Keratinocyte (primary cell): Measurements from ENCODE around the gene ABLIM1. TPM values are rescaled to one million over a fixed set of nuclear protein-coding genes. Genes with fewer than 3 reads are reported as not detected.

ENCODE experiments used
- DNase-seq: peaks from one replicate; pipeline ENCODE4 v3.0.0-alpha.2; 2011; ENCODE audit warnings: low read depth, missing footprints, low spot score
- FAIRE-seq: peaks from 2 replicates; lab custom pipeline; 2011; peaks lifted over from hg19 to GRCh38; lab: Jason Lieb, UNC
- H2AFZ ChIP-seq: 2 replicates; pipeline ENCODE4 v1.6.0; 2012; ENCODE audit warnings: low read length, control low read depth, inconsistent platforms; ENCODE audit not compliant: control insufficient read depth
- H3K27ac ChIP-seq: 2 replicates; pipeline ENCODE4 v1.5.1; 2011; ENCODE audit warnings: low read length; ENCODE audit not compliant: control insufficient read depth, insufficient read depth
- H3K27me3 ChIP-seq: 3 replicates; pipeline ENCODE4 v1.6.0; 2011; ENCODE audit warnings: low read length; ENCODE audit not compliant: control insufficient read depth, insufficient read depth; ENCODE audit errors: extremely low read depth
- H3K36me3 ChIP-seq, 2 experiments: 2 replicates in 1 of 2; 3 replicates in 1 of 2; pipeline ENCODE4 v1.5.1; 2011; ENCODE audit warnings: low read length in 2 of 2, mild to moderate bottlenecking in 1 of 2; ENCODE audit not compliant: control insufficient read depth in 2 of 2, insufficient read depth in 2 of 2; ENCODE audit errors: extremely low read depth in 1 of 2
- H3K4me1 ChIP-seq: 3 replicates; pipeline ENCODE4 v1.5.1; 2011; ENCODE audit warnings: low read length; ENCODE audit not compliant: control insufficient read depth, insufficient read depth; ENCODE audit errors: extremely low read depth
- H3K4me2 ChIP-seq: 3 replicates; pipeline ENCODE4 v1.6.0; 2011; ENCODE audit warnings: low read depth, low read length; ENCODE audit not compliant: control insufficient read depth, insufficient read depth; ENCODE audit errors: extremely low read depth
- H3K4me3 ChIP-seq, 3 experiments: fragments of 200-600 bp in 1 of 3; sonication (generic) in 1 of 3; 2 replicates in 2 of 3; 3 replicates in 1 of 3; pipeline ENCODE4 v1.5.1; 2011 to 2016; ENCODE audit warnings: low read length in 3 of 3, mild to moderate bottlenecking in 3 of 3, control low read depth in 2 of 3, inconsistent platforms in 1 of 3, low read depth in 1 of 3, mixed read lengths in 1 of 3, mixed run types in 1 of 3, moderate library complexity in 1 of 3; ENCODE audit not compliant: control insufficient read depth in 2 of 3, insufficient read depth in 2 of 3; ENCODE audit errors: extremely low read depth in 1 of 3
- H3K79me2 ChIP-seq: 2 replicates; pipeline ENCODE4 v1.6.0; 2012; ENCODE audit warnings: low read length; ENCODE audit not compliant: control insufficient read depth, insufficient read depth
- H3K9ac ChIP-seq: 3 replicates; pipeline ENCODE4 v1.6.0; 2011; ENCODE audit warnings: low read length; ENCODE audit not compliant: control insufficient read depth, insufficient read depth; ENCODE audit errors: extremely low read depth
- H3K9me1 ChIP-seq: 3 replicates; pipeline ENCODE4 v1.6.0; 2011; ENCODE audit warnings: low read length; ENCODE audit not compliant: control insufficient read depth, insufficient read depth; ENCODE audit errors: extremely low read depth
- H3K9me3 ChIP-seq: 2 replicates; pipeline ENCODE4 v1.5.1; 2012; ENCODE audit warnings: low read depth, low read length; ENCODE audit not compliant: control insufficient read depth
- H4K20me1 ChIP-seq: 3 replicates; pipeline ENCODE4 v1.6.0; 2011; ENCODE audit warnings: low read length; ENCODE audit not compliant: control insufficient read depth, insufficient read depth; ENCODE audit errors: extremely low read depth
- EZH2 ChIP-seq: IDR thresholded peaks from one replicate; pipeline ENCODE4 v1.6.1; 2012; ENCODE audit warnings: inconsistent platforms, mild to moderate bottlenecking, low read length, moderate library complexity
- dilution Hi-C: fragments of 300-500 bp; cut with MboI; formaldehyde crosslinking; loops from one replicate; pipeline ENCODE4 v1.7.0; 2020; ENCODE audit warnings: low sequenced_read_pairs; ENCODE audit not compliant: extremely low pct_ligation_motif_present
- polyA plus RNA-seq, 5 experiments: library from polyadenylated mRNA; depleted of rRNA in 3 of 5; stranded (reverse) in 3 of 5; stranded (forward) in 1 of 5; unstranded in 1 of 5; fragments of >200 nt; gene quantifications; 1 replicate in 1 of 5; 2 replicates in 3 of 5; 3 replicates in 1 of 5; pipeline versions ENCODE4 v1.2.1 to v1.2.3, GENCODE V29; 2011 to 2012; ENCODE audit warnings: missing spikeins in 2 of 5, low read depth in 1 of 5, low replicate concordance in 1 of 5
- TF ChIP-seq, protein P1 (sequence below), 3 experiments: IDR thresholded peaks in 1 of 3; conservative IDR thresholded peaks in 1 of 3; optimal IDR thresholded peaks in 1 of 3; 2 replicates in 2 of 3; 3 replicates in 1 of 3; pipeline versions ENCODE3 to v1.5.1; 2011; ENCODE audit warnings: low read length in 3 of 3, mild to moderate bottlenecking in 3 of 3, moderate library complexity in 2 of 3, control low read depth in 1 of 3, inconsistent platforms in 1 of 3; ENCODE audit not compliant: insufficient read depth in 2 of 3; ENCODE audit errors: extremely low read depth in 1 of 3

The ABLIM1 gene
- polyA plus RNA-seq, 1 donor (not counting 4 experiments of a cell fraction or from before 2014, with no cell fraction given): 55.2 TPM

DNA sequence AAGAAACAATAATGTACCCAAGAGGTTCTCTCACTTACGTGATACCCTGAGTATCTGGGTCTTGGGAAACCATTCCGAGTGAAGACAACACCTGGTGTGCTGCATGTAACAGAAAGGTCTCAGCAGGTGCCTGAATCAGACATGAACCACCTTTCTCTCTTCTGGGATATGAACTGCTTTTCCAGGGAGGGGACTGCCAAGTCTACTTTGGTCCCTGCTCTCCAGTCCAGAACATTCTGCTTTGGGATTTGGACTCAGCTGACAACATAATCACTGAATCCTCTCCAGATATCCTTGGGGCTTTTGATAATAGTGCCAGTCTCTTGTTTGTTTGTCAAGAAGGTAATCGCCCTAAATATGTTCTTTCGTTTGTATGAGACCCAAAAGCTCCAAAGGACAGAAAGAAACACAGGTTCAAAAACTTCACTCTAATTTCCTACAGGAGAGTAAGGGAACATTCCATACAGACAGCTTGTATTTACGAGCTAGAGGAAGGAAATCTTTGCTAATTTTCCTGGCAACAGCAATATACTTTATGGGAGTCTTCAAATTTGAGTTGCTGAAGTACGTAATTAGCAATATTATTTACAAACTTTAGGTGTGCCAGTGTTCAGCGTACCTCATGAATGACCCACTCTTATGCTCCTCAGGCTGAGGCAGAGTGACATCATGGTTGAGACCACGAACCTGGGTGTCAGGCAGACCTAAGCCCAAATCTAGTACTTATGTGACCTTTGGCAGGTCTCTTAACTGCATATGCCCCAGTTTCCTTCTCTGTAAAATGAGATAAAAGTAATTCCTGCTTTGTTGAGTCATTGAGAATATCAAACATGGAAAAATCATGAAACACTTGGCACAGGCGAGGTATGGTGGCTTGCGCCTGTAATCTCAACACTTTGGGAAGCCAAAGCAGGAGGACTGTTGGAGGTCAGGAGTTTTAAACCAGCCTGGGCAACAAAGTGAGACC, 5.4 kb downstream of the ABLIM1 start:
- dilution Hi-C loops: no loop called here
- Histone ChIP-seq H3K4me1 (peaks cover 29% of the 10 kb centered on the region), H3K27ac (no peak overlapping the region), H3K9me3 (no peaks in the 10 kb centered on the region), H3K4me3 (no peak overlapping the region), H3K4me2 (no peak overlapping the region), H4K20me1 (no peaks in the 10 kb centered on the region), H3K79me2 (no peaks in the 10 kb centered on the region), H2AFZ (peak overlapping the region; percentile 10), H3K36me3 (no peaks in the 10 kb centered on the region), H3K9me1 (no peaks in the 10 kb centered on the region), H3K27me3 (no peaks in the 10 kb centered on the region), H3K9ac (no peak overlapping the region)
- TF ChIP-seq EZH2: no peak
- TF ChIP-seq, protein P1, sequence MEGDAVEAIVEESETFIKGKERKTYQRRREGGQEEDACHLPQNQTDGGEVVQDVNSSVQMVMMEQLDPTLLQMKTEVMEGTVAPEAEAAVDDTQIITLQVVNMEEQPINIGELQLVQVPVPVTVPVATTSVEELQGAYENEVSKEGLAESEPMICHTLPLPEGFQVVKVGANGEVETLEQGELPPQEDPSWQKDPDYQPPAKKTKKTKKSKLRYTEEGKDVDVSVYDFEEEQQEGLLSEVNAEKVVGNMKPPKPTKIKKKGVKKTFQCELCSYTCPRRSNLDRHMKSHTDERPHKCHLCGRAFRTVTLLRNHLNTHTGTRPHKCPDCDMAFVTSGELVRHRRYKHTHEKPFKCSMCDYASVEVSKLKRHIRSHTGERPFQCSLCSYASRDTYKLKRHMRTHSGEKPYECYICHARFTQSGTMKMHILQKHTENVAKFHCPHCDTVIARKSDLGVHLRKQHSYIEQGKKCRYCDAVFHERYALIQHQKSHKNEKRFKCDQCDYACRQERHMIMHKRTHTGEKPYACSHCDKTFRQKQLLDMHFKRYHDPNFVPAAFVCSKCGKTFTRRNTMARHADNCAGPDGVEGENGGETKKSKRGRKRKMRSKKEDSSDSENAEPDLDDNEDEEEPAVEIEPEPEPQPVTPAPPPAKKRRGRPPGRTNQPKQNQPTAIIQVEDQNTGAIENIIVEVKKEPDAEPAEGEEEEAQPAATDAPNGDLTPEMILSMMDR (optimal IDR thresholded peaks at IDR 0.05 in 1 of 3, IDR thresholded peaks at IDR 0.05 in 1 of 3, conservative IDR thresholded peaks at IDR 0.05 in 1 of 3; ENCODE audit: extremely low read depth in 1 of 3, insufficient read depth in 2 of 3, low read length in 3 of 3): no peak
- FAIRE-seq (no peak), DNase-seq (no peak)

DNA sequence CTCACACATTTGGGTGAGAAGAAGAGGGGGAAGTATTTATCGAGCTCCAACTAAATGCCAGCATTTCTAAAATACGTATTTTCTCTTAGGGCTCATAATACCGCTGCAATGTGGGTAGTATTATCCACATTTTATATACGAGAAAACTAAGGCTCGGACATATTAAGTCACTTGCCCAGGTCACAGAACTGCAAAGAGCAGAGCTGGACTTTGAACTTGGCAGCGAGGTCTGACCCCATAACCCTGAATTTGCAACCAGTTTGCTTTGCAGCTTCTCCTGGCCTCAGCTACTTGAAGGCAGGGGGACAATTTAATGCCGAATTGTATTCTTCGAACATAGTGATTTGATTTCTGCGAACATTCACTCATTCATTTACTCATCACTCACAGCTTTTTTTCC, 7.2 kb downstream of the ABLIM1 start:
- H3K27ac ChIP-seq: no peak overlapping the region
- H3K36me3 ChIP-seq: no peaks in the 10 kb centered on the region
- H3K4me1 ChIP-seq: peaks cover 35% of the 10 kb centered on the region
- H3K27me3 ChIP-seq: no peaks in the 10 kb centered on the region
- no peak overlapping the region for H2AFZ ChIP-seq
- H3K9me3 ChIP-seq: no peaks in the 10 kb centered on the region
- no peak for TF ChIP-seq EZH2
- TF ChIP-seq, protein P1 (optimal IDR thresholded peaks at IDR 0.05 in 1 of 3, IDR thresholded peaks at IDR 0.05 in 1 of 3, conservative IDR thresholded peaks at IDR 0.05 in 1 of 3; ENCODE audit: extremely low read depth in 1 of 3, insufficient read depth in 2 of 3, low read length in 3 of 3): no peak
- FAIRE-seq (no peak), DNase-seq (no peak)
- no peak overlapping the region for H3K9ac ChIP-seq
- H3K4me3 ChIP-seq: no peak overlapping the region
- H4K20me1 ChIP-seq: no peaks in the 10 kb centered on the region
- no peaks in the 10 kb centered on the region for H3K9me1 ChIP-seq
- H3K79me2 ChIP-seq: no peaks in the 10 kb centered on the region
- dilution Hi-C loops: no loop called here
- no peak overlapping the region for H3K4me2 ChIP-seq
